HG03575 (cell line): ENCODE data around the gene TERT.
A peak's percentile ranks its signal among the peaks of the same experiment; 100 is the strongest.

Experiments used
- ATAC-seq: cut with Tn5 transposase; IDR thresholded peaks from one replicate; pipeline ENCODE4 v1.9.1; 2021; ENCODE audit not compliant: unreplicated experiment, insufficient number of reproducible peaks, low FRiP score; ENCODE audit errors: extremely low read depth

The TERT gene

DNA sequence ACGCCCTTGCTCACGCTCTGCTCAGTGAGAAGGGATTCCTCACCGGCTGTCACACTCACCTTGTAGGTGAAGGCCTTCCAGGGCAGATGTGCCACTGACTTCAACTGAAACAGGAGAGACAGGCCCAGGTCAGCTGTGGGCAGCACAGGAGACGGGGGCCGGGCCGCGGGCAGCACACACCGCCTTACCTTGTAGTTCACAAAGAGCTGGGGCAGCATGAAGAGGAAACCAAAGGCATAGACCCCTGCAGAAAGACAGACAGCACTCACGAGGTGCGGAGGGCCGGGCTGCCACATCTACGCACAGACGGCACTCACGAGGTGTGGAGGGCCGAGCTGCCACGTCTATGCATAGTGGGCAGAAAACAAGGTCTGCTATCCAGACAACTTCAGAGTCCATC lies 26.7 kb upstream of the TERT start:
- ATAC-seq, result no peak

DNA sequence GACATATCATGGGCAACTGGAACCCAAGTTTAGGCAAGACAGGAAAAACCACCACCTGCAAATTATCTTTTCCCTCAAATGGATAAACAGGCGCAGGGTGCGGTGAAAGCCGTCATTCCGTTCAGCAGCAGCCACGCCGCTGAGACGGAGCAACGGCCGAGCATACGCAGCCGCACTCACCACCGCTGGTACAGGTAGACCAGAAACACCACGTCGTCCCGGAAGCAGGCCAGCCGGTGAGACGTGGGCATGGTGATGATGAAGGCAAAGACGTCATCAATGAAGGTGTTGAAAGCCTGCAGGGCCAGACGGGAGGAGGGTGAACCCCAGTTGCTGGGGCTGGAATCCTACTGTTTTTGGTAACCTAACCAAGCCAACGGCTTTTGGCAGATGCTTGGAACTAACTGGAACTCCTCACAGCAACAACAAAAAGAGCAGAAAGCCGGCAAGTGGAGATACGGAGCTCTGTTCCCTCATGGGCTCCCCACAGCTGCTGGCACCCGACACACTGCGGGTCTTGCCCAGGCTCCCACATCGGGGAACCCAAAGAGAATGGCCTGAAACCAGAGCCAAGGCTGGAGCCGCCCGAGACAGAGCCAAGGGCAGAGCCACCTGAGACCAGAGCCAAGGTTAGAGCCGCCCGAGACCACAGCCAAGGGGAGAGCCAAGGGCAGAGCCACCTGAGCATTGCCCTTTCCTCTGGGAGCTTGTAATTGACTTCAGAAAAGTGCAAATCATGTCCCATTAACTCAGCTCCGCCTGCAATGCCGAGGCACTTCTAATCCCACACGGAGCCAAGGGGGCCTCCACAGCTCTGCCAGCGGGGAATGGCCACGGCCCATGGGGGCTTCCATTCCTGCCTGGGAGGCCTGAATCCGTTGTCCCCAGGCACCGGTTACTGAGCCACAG lies 25.8 kb upstream of the TERT start:
- ATAC-seq, result no peak

DNA sequence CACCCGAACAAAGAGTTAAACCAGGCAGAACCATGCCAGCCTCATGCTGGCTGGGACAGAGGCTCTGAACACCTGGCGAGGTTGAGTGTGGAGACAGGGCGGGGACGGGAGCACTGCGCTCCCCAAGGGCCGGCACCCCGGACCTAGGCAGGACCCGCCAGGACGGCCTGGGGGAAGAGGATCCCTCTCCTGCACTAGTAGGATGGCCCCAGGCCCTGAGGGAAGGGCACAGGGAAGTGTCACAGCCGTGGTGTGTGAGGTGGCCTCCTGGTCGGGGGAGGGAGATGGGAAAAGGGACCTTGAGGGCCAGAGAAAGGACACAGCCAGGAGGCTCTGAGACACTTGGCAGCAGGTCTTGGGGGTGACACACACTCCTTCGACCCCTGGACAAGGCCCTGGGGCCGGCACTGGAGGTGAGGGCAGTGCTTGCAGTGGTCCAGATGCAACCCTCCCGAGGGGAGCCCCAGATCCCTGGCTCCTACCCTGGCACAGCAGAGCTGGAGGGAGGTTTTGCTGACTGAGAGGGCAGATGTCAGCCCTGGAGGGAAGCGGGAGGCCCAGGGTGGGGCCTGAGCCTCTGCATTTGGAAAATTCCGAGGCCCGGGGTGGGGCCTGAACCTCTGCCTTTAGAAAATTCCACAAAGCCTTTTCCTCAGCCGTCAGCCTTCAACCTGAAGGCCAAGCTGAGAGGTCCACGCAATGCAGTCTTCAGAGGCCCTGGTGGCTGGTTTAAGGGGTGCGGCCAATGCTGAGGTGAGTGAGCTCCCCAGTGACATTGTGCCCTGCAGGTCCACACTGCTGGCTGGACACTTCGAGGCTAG lies 24.8 kb upstream of the TERT start:
- no peak for ATAC-seq

DNA sequence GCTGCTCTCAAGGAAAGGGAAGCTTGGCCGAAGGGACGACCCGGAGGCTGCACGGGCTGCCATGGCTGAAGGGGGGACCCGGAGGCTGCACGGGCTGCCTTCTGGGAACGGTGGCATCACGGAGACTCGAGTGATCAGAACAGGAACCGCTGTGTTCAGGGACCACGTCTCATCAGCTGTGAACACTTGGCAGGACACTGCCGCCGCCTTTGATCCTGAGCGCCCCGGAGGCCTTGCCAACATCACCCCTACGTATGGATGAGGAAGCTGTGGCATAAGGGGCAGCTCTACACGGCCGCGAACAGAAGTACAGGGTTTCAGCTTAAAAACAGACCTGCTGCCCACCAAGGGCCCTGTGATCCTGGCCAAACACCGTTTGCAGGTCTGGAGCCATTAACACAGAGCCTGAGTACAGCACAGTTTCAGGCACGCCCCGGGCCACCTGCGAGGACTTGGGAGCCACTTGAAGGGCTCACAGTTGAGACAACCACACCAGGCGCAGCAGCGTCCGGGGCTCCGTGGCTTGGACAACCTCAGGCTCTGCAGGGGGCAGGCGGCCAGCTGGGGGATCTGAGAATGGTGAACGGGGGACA lies 23.9 kb upstream of the TERT start:
- no peak for ATAC-seq

DNA sequence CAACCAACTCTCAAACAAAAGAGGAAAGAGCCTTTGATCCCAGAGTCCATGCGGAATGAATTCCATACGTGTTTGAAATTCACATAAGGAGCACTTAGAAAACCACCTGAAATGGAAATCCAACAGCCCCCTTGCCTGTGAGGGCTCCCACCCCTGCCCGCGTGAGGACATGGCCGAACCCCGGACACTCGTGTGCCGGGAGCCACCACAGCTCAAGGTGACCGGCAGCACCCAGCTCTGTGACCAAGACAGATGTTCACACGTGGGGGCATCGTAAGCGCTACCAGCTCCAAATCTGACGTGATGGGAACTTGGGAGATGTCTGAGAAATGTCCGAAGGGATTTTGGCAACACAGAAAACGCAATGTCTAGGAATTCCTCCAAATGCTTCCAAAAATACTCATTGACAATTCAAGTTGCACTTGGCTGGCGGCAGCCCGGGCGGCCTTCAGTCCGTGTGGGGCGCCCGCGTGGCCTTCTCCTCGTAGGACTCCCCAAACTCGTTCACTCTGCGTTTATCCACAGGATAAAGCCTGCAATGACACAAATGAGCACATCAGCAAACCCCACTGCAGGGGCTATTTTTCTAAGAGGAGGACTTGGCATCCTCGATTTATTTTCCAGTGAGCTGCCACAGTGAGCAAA lies 23.2 kb upstream of the TERT start:
- no peak for ATAC-seq

DNA sequence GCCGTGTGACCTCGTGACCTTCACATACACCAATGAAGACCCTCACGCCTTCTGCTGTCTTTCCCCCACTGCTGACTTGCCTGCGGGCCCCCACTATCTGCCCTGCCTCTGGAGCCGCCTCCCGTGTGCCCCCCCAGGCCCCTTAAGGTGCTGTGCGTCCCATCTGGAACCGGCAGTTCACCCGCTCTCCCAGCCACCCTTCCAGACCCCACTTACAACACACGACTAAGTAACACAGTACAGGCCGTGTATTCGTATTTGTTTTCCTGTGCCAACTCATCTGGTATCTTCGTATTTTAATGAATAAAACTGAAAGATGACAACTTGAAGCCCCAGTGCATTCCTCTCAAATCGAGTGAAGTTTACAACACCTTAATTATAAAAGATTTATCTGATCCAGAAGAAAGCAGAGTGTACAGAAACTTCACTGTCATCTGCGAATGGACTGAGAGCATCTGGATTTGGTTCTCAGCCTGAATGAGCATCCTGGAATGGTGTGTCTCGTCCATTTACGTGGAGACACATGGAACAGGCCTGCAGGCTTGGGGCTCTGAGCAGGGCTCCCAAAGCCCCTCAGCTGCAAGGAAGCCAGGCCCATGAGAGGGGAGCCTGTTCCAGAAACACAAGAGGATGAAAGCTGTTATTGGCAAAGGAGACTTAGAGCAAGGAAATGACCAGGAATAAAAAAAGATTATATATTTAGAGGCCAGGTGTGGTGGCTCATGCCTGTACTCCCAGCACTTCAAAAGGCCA lies 21.9 kb upstream of the TERT start:
- ATAC-seq, result no peak

DNA sequence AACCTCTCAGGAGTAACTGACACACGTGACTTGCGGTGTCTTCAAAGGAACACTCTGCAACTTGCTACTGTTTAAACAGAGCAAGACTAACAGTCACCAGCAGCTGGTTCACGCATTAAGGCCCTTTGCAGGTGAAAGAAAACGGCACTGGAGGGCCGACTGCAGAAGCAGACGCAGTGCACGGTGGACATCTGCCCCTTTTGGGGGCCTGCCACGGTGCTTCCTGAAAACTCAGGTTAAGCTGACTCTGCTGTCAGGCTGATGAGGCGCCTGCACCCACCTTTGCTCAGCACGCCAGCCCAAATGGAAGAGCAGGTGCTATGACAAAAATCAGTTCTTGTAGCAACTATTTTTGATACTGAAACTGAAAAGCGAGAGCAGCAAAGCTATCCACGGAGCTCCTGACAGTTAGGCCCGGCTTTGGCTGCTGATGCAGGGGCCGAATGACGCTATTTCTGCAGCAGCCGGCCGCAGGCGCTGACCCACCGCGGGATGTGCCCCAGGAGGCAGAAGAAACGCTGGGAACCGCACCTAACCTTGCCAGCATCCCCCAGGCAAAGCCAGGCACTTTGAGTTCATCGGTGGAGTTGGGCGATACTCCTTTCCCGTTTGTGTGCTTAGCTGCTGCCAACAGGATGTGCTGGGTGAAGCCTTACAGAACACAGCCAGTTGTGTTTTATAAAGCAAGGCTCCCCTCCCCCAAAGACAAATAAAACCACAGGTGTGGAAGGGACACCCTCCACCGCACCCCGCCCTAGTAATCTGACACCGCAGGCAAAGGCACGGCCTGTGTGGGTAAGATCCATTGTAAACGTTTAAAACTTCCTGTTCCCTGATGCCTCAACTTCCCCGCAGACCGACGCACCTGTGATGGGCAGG lies 21.1 kb upstream of the TERT start:
- peak; percentile 27 for ATAC-seq

DNA sequence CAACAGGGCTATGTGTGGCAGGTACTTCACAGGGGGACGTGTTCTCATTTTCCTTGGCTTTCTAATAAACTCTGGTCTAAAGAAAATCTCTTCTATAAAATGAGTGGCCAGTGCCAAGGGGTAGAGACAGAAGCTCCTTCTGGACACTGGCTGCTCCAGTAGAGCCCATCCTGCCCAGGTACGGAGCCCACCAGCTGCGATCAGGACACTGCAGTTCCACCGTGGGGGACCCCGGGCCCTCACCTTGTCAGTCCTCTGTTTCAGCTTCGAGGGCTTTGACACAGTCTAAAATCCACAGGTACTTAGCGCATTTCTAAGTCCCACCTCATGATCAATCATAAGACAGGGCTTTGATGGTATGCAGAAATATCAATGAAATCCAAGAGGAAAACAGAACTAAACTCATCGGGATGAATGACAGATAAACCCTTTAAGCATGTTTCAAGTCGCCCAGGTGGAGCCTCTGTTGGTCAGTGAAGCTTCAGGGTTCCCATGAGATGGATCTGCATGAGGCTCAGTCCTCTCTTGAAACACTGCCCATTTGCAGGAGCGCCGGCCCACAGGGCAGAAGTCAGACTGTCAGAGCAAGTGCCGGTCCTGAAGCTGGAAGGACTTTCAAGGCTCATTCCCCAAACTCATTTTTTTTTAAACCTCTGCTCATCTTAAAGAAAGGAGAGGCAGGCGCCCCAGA lies 20.3 kb upstream of the TERT start:
- no peak for ATAC-seq

DNA sequence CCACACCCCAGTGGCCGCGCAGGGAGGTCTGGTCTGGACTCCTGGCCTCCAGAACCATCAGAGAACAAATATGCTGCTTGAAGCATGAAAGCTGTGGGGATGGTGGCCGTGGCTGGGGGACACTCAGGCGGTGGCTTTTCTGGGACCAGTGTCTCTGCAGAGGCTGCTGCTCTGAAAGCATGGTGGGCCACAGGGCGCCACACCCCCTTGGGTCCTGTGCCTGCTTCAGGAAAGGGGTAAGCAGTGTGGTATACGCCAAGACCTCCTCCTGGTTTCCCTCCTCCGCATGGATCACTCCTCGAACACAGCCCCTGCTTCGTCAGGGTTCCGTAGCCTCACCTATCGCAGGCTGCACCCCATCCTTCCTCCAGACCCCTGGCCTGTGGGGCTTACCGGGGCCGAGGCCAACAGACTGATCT lies 19.7 kb upstream of the TERT start:
- no peak for ATAC-seq

DNA sequence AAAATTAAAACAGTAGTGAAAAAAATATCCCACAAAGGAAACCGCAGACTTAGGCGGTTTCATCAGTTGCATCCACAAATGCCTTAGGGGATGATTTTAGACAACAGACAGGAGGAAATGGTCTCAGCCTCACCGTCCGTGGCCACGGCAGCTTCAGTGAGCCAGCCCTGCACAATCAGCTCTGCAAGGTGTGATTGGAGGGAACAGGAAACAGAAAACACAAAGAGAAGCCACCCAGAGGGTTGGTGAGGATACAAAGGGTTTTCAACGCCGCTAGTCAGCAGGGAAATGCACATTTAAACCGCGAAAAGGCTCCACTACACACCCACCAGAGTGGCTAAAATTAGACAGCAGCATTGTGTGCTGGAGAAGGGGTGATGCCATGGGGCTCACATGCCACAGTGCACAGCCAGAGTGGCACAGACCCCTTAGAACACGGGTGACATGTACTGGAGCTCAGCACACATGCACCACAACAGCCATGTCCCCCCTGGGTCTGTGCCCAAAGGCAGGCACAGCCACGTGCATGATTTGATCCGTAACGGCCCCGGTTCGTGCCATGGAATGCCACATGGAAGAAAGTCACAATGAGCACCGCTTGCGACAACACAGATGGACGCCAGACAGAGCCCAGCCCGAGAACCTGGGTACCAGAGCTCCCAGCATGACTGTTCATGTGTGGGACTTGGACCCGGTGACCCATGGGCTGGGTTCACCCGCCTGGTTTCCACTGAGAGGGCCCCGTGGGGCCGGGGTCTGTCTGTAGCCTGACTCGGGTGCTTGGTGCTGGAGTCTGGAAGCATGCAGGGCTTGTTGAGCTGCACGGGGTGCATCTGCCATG lies 18.3 kb upstream of the TERT start:
- peak; percentile 56 for ATAC-seq

DNA sequence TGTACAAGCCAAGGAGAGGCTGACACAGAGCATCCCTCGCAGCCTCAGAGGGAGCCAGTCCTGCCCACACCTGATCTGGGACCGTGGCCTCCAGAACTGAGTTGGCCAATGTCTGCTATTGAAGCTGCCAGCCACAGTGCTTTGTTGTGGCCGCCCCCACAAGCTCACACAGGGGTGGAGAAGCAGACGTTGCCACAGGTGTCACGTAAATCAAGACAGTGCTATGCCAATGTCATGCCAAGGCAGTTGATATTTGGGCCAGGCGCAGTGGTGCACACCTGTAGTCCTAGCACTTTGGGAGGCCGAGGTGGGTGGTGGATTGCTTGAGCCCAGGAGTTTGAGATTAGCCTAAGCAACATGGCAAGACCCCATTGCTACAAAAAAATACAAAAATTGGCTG lies 17.3 kb upstream of the TERT start:
- ATAC-seq, result no peak

DNA sequence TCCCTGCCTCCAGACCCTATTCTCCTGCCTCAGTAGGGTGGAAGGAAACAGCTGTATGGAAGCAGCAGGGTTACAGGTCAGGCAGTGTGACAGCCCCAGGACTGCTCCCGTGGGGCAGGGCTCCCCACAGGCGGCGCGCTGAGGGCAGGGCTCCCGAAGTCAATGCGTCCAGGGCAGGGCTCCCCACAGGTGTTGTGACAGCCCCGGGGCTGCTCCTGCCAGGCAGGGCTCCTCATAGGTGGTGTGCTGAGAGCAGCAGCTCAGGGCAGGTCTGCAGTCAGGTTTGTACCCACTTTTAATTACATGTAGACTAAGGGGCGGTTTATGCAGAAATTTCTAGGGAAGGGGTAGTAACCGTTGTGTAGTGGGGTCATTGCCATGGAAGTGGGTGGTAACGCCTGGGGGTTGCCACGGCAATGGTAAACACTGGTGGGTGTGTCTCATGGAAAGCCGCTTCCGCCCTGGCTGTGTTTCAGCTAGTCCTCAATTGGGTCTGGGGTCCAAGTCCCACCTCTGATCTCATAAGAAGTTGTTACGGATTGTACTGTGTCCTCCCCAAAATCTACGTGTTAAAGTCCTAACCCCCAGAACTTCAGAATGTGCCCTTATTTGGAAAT lies 16.7 kb upstream of the TERT start:
- no peak for ATAC-seq

DNA sequence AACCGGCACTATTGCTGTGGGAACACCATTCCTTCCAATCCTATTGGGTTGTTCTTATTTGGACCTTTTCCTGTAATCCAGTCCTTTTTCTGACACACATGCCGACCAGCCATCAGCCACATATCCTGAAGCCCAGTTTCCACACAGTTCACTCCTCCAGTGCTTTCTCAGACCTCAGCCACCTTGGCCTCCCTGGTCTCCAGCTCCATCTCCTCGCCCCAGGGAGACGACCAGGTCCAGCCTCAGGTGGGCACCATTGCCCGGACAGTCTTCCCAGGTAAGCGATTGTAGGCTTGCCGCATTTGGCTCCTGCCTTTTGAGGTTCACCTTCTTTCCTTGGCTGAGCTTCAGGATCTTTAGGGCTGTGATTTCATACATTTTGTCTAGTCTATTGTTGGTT lies 15.2 kb upstream of the TERT start:
- ATAC-seq, result no peak

DNA sequence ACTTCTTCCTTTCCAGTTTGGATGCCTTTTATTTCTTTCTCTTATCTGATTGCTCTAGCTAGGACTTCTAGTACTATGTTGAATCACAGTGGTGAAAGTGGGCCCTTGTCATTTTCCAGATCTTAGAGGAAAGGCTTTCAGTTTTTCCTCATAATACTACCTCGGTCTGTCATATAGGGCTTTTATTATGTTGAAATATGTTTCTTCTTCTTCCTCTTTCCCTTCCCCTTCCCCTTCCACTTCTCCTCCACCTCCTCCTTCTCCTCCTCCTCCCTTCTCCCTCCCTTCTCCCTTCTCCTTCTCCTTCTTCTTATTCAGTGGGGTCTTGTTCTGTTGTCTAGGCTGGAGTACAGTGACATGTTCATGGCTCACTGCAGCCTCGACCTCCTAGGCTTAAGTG lies 9.2 kb upstream of the TERT start:
- no peak for ATAC-seq

DNA sequence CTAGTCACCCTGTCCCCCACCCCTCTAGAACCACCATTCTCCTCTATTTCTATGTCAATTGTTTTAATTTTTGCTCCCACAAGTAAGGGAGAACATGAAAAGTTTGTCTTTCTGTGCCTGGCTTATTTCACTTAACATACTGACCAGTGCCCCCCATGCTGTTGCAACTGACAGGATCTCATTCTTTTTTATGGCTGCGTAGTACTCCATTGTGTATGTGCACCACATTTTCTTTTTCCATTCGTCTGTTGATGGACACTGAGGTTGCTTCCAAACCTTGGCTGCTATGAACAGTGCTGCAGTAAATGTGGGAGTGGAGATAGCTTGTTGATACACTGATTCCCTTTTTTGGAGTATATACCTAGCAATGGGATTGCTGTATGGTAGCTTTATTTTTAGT lies 7.4 kb upstream of the TERT start:
- no peak for ATAC-seq

DNA sequence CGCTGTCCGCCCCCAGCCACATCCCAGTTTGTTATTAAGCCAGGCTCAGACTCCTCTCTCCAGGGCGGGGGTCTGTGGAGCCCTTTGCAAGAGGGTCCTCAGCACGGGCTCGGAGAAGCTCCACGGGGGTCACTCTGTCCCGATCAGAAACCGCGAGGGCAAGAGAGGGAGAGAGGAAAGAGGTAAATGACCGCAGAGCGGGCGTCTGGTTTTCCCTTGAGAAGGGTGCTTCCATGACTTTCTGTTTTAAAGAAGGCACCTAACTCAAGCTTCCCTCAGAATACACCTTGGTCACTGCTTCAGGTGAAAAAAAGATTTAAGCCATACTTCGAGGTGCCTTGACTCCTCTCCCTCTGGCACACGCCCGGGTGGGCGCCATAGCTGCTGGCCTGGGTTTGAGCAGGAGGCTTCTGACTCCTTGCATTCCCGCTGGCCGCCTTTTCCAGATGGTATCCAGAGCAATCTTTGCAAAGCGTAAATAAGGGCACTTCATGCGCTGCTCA lies 5.8 kb upstream of the TERT start:
- no peak for ATAC-seq
